Stimulated activated naive CD8-positive, alpha-beta T cell treated with anti-CD3 and anti-CD28 coated beads, Interleukin-15, Interleukin-2, amounts not matched to agents 100 ng/mL and 50 ng/mL, for 24 hours (primary cell): ENCODE results near the gene MARCO.
A peak's percentile ranks its signal among the peaks of the same experiment; 100 is the strongest.
"Not testable (repeated sequence)": the region's sequence is repeated elsewhere in the genome, so short reads cannot be mapped to it uniquely, and the experiment has no call there.

ENCODE experiments used
- H3K27ac Mint-ChIP-seq: one replicate; pipeline ENCODE4 v1.8.0; 2021; ENCODE audit warnings: mild to moderate bottlenecking, mixed read lengths
- H3K27me3 Mint-ChIP-seq: one replicate; pipeline ENCODE4 v1.8.0; 2021; ENCODE audit warnings: mixed read lengths
- H3K36me3 Mint-ChIP-seq: one replicate; pipeline ENCODE4 v1.8.0; 2021; ENCODE audit warnings: low read depth, mixed read lengths
- H3K4me1 Mint-ChIP-seq: one replicate; pipeline ENCODE4 v1.8.0; 2021; ENCODE audit warnings: low read depth, mixed read lengths
- H3K4me3 Mint-ChIP-seq: one replicate; pipeline ENCODE4 v1.8.0; 2021; ENCODE audit warnings: mild to moderate bottlenecking, mixed read lengths
- H3K9me3 Mint-ChIP-seq: one replicate; pipeline ENCODE4 v1.8.0; 2021; ENCODE audit warnings: mixed read lengths

Gene MARCO

DNA sequence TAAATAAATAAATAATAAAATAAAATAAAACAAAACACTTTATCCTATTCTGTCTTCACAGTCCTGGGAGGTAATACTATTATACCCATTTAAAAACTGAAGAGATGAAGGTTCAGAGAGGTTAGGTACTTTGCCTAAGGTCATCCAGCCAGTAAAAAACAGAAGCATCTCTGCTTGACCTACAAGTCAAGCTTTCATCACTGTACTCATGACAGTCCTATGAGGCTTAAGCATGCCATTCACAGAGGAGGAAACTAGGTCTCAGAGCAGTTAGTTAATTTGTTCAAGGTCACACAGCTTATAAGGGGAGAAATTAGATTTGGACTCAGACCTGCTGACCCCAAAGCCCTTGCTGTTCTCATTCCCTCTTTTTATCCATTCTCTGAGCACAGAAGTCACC is 77.5 kb downstream of the MARCO start:
- H3K9me3 Mint-ChIP-seq: no peaks in the 10 kb centered on the region
- H3K27me3 Mint-ChIP-seq: peaks cover 3% of the 10 kb centered on the region
- no peaks in the 10 kb centered on the region for H3K36me3 Mint-ChIP-seq
- H3K4me3 Mint-ChIP-seq: no peak overlapping the region
- no peak overlapping the region for H3K27ac Mint-ChIP-seq
- no peaks in the 10 kb centered on the region for H3K4me1 Mint-ChIP-seq

DNA sequence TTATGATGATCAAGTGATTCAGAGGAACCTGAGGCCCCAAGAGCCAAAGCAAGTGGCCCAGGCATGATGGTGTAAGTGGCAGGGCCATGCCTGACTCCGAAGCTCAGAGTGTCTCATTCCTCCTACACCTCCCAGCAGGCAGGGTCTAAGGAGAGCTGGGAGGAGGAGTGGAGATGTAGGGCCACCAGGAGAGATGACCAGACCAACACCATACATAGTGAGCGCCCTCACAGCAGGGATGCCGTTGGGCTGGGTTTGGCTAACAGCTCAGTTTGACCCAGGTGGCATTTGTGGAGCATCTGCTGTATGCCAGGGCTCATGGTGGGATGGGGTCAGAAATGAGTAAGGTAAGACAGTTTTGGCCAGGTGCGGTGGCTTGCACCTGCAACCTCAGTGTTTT is 80.7 kb downstream of the MARCO start:
- Mint-ChIP-seq H3K9me3 (no peaks in the 10 kb centered on the region), H3K4me1 (no peaks in the 10 kb centered on the region)

DNA sequence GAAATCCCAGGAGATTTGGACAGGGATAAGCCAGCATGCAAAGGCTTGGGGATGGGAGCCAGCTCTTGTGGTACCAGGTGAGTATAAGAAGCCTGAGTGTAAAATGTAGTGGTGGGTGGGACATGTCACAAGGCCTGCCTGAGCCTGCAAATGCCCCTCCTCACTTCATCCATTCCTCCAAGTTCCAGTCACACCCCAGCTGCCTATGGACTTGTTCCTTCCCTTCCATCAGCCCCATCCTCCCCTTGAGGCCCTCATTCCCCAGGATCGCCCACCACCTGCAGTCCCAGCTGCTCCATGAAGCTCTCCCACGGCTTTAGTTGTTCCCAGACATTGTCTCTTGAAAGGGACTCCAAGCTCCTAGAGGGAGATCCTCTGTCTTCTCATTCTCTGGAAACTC is 81.5 kb downstream of the MARCO start:
- Mint-ChIP-seq H3K36me3 (no peaks in the 10 kb centered on the region), H3K9me3 (no peaks in the 10 kb centered on the region), H3K4me3 (no peak overlapping the region), H3K27ac (no peak overlapping the region), H3K27me3 (peaks cover 6% of the 10 kb centered on the region), H3K4me1 (no peaks in the 10 kb centered on the region)

More for the DNA sequence above, 80.7 kb downstream of the MARCO start:
- Mint-ChIP-seq H3K36me3 (no peaks in the 10 kb centered on the region), H3K27me3 (peaks cover 3% of the 10 kb centered on the region), H3K27ac (no peak overlapping the region), H3K4me3 (no peak overlapping the region)

DNA sequence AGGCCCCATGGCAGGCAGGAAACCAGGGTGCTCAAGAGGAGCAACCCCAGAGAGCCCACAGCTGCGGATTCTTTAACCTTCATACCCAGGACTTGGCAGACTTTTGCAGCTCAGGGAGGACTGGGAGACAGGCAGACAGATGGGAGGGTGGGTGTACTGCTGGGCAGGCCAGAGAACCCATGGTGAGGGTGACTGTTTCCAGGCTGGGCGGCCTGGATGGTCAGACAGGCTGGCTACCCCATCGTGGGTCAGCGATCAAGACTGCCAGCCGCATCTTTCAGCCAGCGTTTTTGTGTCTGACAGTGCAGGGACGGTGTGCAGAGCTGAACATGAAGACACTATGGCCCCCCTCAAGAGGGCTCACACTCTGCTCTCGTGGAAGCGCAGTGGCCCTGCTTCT is 82.2 kb downstream of the MARCO start:
- no peaks in the 10 kb centered on the region for H3K9me3 Mint-ChIP-seq
- H3K4me3 Mint-ChIP-seq: no peak overlapping the region
- peaks cover 5% of the 10 kb centered on the region for H3K27me3 Mint-ChIP-seq
- no peaks in the 10 kb centered on the region for H3K4me1 Mint-ChIP-seq
- H3K27ac Mint-ChIP-seq: no peak overlapping the region
- no peaks in the 10 kb centered on the region for H3K36me3 Mint-ChIP-seq

DNA sequence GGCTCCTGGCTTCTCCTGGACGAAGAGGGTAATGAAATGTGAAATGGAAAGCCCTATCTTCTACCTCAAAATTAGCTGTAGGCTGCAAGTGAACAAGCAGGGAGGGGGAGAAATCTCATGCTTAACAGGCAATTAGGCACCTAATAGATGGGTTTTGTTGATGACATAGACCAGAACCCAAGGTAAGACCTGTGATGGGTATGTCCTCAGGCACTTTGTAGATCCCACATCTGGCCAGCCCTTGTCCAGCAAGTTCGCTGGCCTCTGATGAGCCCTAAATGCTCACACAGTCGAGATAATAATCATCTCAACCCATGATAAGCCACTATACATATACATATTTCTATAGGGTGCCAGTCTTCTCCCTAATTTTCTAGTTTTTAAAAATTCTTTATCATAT is 82.6 kb downstream of the MARCO start:
- H3K27me3 Mint-ChIP-seq: peaks cover 5% of the 10 kb centered on the region
- H3K27ac Mint-ChIP-seq: no peak overlapping the region
- H3K36me3 Mint-ChIP-seq: no peaks in the 10 kb centered on the region
- no peaks in the 10 kb centered on the region for H3K4me1 Mint-ChIP-seq
- H3K4me3 Mint-ChIP-seq: no peak overlapping the region
- no peaks in the 10 kb centered on the region for H3K9me3 Mint-ChIP-seq

DNA sequence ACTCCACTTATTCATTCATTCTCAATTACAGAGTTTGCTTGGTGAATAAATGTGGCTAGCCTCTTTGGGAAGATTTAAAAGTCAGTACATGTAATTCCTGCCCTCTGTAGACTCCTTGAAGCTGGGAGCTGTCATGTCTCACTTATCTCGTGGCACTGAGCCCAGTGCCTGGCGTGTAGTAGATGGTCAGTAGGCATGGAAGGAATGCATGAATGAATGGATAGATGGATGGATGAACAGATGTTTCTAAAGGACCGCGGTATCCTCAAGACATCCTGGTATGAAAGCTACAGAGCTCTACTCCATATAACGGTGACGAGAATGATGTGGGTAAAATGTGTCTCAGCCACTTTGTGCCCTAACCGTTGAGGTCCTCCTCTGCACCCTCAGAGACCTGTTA is 83.0 kb downstream of the MARCO start:
- peaks cover 5% of the 10 kb centered on the region for H3K27me3 Mint-ChIP-seq
- H3K9me3 Mint-ChIP-seq: no peaks in the 10 kb centered on the region
- H3K36me3 Mint-ChIP-seq: no peaks in the 10 kb centered on the region
- no peak overlapping the region for H3K4me3 Mint-ChIP-seq
- H3K27ac Mint-ChIP-seq: no peak overlapping the region
- no peaks in the 10 kb centered on the region for H3K4me1 Mint-ChIP-seq

DNA sequence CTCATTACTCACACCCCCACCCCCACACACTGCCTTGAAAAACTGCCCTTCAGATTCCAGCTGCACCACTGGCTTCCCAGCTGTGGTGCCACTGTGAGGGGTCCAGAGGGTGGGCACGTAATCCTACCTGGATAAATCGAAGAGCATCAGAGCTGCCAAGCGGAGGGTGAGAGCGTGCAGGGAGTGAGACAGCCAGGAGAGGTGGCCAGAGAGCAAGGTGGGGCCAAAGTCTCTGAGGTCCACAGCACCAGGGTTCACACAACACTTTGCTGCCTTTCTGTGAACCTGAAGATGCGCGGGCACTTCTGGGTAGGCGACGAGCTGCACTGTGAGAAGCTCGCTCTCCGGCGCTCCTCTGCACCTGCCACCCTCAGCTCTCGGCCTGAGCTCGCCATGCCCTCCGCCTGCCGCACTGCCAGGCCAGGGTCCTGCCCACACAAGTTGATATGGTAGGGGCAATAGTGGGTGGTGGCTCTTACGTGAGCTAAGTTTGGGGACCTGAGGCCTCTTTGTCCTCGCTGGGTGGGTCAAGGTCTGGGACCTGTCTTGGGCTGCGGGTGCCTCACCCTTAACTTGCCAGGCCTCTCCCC is 83.9 kb downstream of the MARCO start:
- Mint-ChIP-seq H3K27ac (peak overlapping the region; percentile 41), H3K27me3 (peaks cover 9% of the 10 kb centered on the region), H3K36me3 (no peaks in the 10 kb centered on the region), H3K9me3 (no peaks in the 10 kb centered on the region), H3K4me1 (no peaks in the 10 kb centered on the region), H3K4me3 (no peak overlapping the region)

DNA sequence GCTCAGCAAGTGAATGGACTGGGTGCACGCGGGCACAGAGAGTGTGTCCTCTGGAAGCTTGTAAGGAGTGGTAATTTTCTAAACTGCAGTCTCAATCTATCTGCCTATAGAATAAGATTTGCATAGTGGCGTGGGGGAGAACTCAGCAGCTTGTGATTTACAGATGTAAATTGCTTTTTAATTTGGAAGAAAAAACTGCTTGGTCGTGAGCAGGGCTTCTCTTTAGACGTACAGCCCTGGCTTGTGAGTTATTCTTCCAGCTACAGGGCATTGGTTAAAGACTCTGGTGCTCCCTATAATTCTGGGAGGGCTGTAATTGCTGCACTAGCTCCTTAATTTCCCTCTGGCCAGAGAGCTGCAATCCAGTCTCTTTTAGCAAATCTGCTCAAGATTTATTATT is 84.9 kb downstream of the MARCO start:
- peaks cover 9% of the 10 kb centered on the region for H3K27me3 Mint-ChIP-seq
- H3K4me3 Mint-ChIP-seq: no peak overlapping the region
- no peaks in the 10 kb centered on the region for H3K36me3 Mint-ChIP-seq
- H3K27ac Mint-ChIP-seq: no peak overlapping the region
- H3K4me1 Mint-ChIP-seq: no peaks in the 10 kb centered on the region
- H3K9me3 Mint-ChIP-seq: no peaks in the 10 kb centered on the region

DNA sequence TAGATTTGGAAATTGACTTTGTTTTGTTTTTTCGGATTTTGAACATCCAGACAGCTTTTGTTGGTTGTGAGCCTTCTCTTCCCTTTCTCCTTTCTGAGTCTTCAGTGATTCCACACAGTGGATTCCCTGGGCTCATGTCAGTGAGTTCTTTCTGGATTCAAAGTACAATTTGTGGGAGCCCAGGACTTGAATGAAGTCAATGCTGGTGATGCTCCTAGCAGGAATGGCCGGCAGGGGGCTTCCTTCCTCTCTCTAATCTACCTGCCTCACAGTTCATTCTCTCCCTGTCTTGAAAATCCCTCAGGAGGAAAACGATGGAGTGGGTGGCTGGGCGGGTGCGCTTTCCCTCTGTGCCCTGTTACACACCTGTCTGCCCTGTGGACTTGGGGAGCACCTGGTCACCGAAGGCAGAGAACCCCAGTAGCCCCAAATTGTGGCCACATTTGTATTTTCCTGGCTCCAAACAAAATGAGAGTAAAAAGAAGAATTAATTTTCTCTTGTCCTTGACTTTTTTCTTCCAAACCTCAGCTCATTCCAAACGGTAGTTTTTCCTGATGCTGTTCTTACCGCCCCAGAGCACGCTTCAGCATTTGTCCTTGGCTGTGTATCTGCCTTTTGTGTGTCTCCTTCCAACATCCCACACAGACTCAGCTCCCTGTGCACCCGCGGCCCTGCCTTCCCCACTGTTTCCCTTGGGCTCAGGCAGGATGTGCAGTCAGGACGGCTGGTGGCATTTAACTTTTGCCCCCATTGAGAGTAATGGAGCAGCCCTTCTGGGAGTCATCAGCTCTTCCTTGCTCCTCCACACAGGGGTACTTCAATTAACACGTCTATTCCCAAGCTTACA is 86.6 kb downstream of the MARCO start:
- no peaks in the 10 kb centered on the region for H3K4me1 Mint-ChIP-seq
- no peak overlapping the region for H3K27ac Mint-ChIP-seq
- H3K9me3 Mint-ChIP-seq: peaks cover 2% of the 10 kb centered on the region
- H3K4me3 Mint-ChIP-seq: no peak overlapping the region
- H3K36me3 Mint-ChIP-seq: peaks cover 3% of the 10 kb centered on the region
- H3K27me3 Mint-ChIP-seq: peaks cover 9% of the 10 kb centered on the region

DNA sequence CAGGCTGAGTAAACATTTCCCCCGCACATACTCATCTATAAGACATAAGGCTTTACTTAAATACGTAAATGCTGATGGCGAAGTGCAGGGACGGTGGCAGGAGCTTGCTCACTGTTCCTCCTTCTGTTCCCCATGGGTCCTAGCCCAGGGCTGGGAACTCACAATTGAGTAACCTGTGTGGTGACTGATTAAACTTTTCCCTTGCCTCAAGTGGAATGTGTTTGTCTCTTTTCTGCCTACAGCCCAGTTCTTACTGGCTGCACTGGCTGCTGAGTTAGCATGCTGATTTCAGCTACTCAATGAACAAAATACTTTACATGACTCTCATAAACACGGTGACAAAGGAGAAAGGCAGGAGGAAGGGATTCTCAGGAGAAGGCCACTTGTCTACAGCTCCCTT is 87.3 kb downstream of the MARCO start:
- Mint-ChIP-seq H3K4me3 (no peak overlapping the region), H3K27ac (no peak overlapping the region), H3K9me3 (peaks cover 4% of the 10 kb centered on the region), H3K4me1 (no peaks in the 10 kb centered on the region), H3K27me3 (peaks cover 9% of the 10 kb centered on the region), H3K36me3 (peaks cover 4% of the 10 kb centered on the region)

DNA sequence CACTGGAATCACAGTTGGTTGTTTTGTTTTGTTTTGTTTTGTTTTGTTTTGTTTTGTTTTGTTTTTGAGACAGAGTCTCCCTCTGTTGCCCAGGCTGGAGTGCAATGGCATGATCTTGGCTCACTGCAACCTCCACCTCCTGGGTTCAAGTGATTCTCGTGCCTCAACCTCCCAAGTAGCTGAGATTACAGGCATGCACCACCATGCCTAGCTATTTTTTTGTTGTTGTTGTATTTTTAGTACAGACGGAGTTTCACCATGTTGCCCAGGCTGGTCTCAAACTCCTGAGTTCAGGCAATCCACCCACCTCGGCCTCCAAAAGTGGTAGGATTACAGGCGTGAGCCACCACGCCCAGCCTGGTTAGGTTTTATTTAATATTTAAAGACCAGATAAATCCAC is 95.9 kb downstream of the MARCO start:
- peaks cover 23% of the 10 kb centered on the region for H3K9me3 Mint-ChIP-seq
- not testable (repeated sequence) for H3K36me3 Mint-ChIP-seq, H3K4me3 Mint-ChIP-seq, H3K27ac Mint-ChIP-seq, H3K4me1 Mint-ChIP-seq
- peaks cover 12% of the 10 kb centered on the region for H3K27me3 Mint-ChIP-seq

DNA sequence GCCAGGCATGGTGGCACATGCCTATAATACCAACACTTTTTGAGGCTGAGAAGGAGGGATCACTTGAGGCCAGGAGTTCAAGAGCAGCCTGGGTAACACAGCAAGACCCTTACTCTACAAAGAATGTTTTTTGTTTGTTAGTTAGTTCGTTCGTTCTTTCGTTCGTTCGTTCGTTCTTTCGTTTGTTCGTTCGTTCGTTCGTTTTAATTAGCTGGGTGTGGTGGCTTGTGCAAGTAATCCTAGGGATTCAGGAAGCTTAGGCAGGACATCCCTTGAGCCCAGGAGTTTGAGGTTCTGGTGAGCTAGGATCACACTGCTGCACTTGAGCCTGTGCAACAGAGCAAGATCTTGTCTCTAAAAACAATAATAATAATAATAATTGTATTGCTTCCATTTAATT is 98.7 kb downstream of the MARCO start:
- peaks cover 7% of the 10 kb centered on the region for H3K9me3 Mint-ChIP-seq
- H3K36me3 Mint-ChIP-seq: no peaks in the 10 kb centered on the region
- no peaks in the 10 kb centered on the region for H3K4me1 Mint-ChIP-seq
- peaks cover 5% of the 10 kb centered on the region for H3K27me3 Mint-ChIP-seq
- H3K27ac Mint-ChIP-seq: no peak overlapping the region
- H3K4me3 Mint-ChIP-seq: no peak overlapping the region
